Neural progenitor cell (in vitro differentiated cells): ENCODE data around the gene ABAT. TPM values are rescaled to one million over a fixed set of nuclear protein-coding genes. Genes with fewer than 3 reads are reported as not detected.

Source experiments
- DNase-seq: peaks from one replicate; pipeline ENCODE4 v3.0.0-alpha.2; 2016; ENCODE audit warnings: low spot score
- H2AFZ ChIP-seq: fragments of 200-600 bp; sonication (generic); replicated peaks from 2 replicates; pipeline ENCODE4 v1.6.1; 2016; ENCODE audit warnings: antibody characterized with exemption
- H3F3A ChIP-seq: fragments of 200-600 bp; sonication (generic); 2 replicates; pipeline ENCODE4 v1.6.1; 2016; ENCODE audit warnings: antibody characterized with exemption, low read depth
- H3K27ac ChIP-seq: fragments of 200-600 bp; sonication (generic); 2 replicates; pipeline ENCODE4 v1.5.1; 2016; ENCODE audit warnings: mild to moderate bottlenecking
- H3K27me3 ChIP-seq: fragments of 200-600 bp; sonication (generic); 2 replicates; pipeline ENCODE4 v1.6.1; 2016; ENCODE audit warnings: mild to moderate bottlenecking, moderate library complexity
- H3K36me3 ChIP-seq: fragments of 200-600 bp; sonication (generic); 2 replicates; pipeline ENCODE4 v1.5.1; 2016
- H3K4me1 ChIP-seq: fragments of 200-600 bp; sonication (generic); 2 replicates; pipeline ENCODE4 v1.6.1; 2016; ENCODE audit warnings: mixed run types
- H3K4me2 ChIP-seq: fragments of 200-600 bp; sonication (generic); 2 replicates; pipeline ENCODE4 v1.6.1; 2016
- H3K4me3 ChIP-seq: fragments of 200-600 bp; sonication (generic); 2 replicates; pipeline ENCODE4 v1.5.1; 2016
- H3K79me2 ChIP-seq: fragments of 200-600 bp; sonication (generic); 2 replicates; pipeline ENCODE4 v1.6.1; 2016; ENCODE audit warnings: low read depth
- H3K9ac ChIP-seq: fragments of 200-600 bp; sonication (generic); 2 replicates; pipeline ENCODE4 v1.6.1; 2016
- H3K9me3 ChIP-seq: fragments of 200-600 bp; sonication (generic); 2 replicates; pipeline ENCODE4 v1.5.1; 2016; ENCODE audit warnings: low read depth
- H4K20me1 ChIP-seq: fragments of 200-600 bp; sonication (generic); 2 replicates; pipeline ENCODE4 v1.6.1; 2016; ENCODE audit warnings: low read depth
- H3K27ac Mint-ChIP-seq: 3 replicates; pipeline ENCODE4 v1.8.0; 2021; ENCODE audit warnings: mixed read lengths
- H3K27me3 Mint-ChIP-seq: 2 replicates; pipeline ENCODE4 v1.8.0; 2022; ENCODE audit warnings: low read depth, mild to moderate bottlenecking, inconsistent platforms, moderate library complexity, mixed read lengths; ENCODE audit not compliant: insufficient read depth
- H3K36me3 Mint-ChIP-seq: 3 replicates; pipeline ENCODE4 v1.8.0; 2021; ENCODE audit warnings: mixed read lengths
- H3K4me1 Mint-ChIP-seq: 3 replicates; pipeline ENCODE4 v1.8.0; 2021; ENCODE audit warnings: mixed read lengths
- H3K4me3 Mint-ChIP-seq: 3 replicates; pipeline ENCODE4 v1.8.0; 2021; ENCODE audit warnings: mild to moderate bottlenecking, moderate library complexity, mixed read lengths
- H3K9me3 Mint-ChIP-seq: 3 replicates; pipeline ENCODE4 v1.8.0; 2020; ENCODE audit warnings: mixed read lengths
- CTCF ChIP-seq: fragments of 200-600 bp; sonication (generic); IDR thresholded peaks from 2 replicates; pipeline ENCODE4 v1.5.1; 2017; ENCODE audit warnings: antibody characterized with exemption, mild to moderate bottlenecking
- EZH2 ChIP-seq: fragments of 200-600 bp; sonication (generic); IDR thresholded peaks from 2 replicates; pipeline ENCODE4 v1.6.1; 2017; ENCODE audit warnings: antibody characterized with exemption, mild to moderate bottlenecking, moderate library complexity
- EZH2phosphoT487 ChIP-seq: fragments of 200-600 bp; sonication (generic); IDR thresholded peaks from 2 replicates; pipeline ENCODE4 v1.6.1; 2017; ENCODE audit warnings: antibody characterized with exemption
- total RNA-seq: library from RNA; depleted of rRNA; stranded (reverse); fragments of >200 nt; gene quantifications from 2 replicates; pipeline ENCODE4 v1.2.3, GENCODE V29; 2015; ENCODE audit warnings: low replicate concordance

ABAT gene
- total RNA-seq, 1 donor from 2014 or later, result 7.3 TPM

GRCh38 chr16:8642146-8642545 is 32.3 kb upstream of the ABAT start:
- Histone ChIP-seq H3K9ac (no peak overlapping the region), H2AFZ (no peak overlapping the region), H3K79me2 (no peaks in the 10 kb centered on the region), H3K27me3 (no peaks in the 10 kb centered on the region), H3K4me1 (no peaks in the 10 kb centered on the region), H3K36me3 (no peaks in the 10 kb centered on the region), H3K4me3 (no peak overlapping the region), H3K27ac (no peak overlapping the region), H3K9me3 (no peaks in the 10 kb centered on the region), H3F3A (no peaks in the 10 kb centered on the region), H3K4me2 (no peak overlapping the region), H4K20me1 (no peaks in the 10 kb centered on the region)
- H3K36me3 Mint-ChIP-seq, result peaks cover 52% of the 10 kb centered on the region
- no peak overlapping the region for H3K27ac Mint-ChIP-seq
- H3K4me3 Mint-ChIP-seq, result no peak overlapping the region
- TF ChIP-seq CTCF (no peak), EZH2phosphoT487 (no peak), EZH2 (no peak)
- peaks cover 4% of the 10 kb centered on the region for H3K27me3 Mint-ChIP-seq
- H3K9me3 Mint-ChIP-seq, result no peaks in the 10 kb centered on the region
- no peaks in the 10 kb centered on the region for H3K4me1 Mint-ChIP-seq
- no peak for DNase-seq

GRCh38 chr16:8644211-8645140 is 29.9 kb upstream of the ABAT start:
- Mint-ChIP-seq H3K27me3 (peaks cover 4% of the 10 kb centered on the region), H3K4me3 (no peak overlapping the region), H3K4me1 (no peaks in the 10 kb centered on the region), H3K27ac (no peak overlapping the region), H3K9me3 (no peaks in the 10 kb centered on the region), H3K36me3 (peaks cover 50% of the 10 kb centered on the region)
- no peaks in the 10 kb centered on the region for H3K4me1 ChIP-seq
- no peak overlapping the region for H3K4me3 ChIP-seq
- no peak overlapping the region for H3K4me2 ChIP-seq
- H3K9ac ChIP-seq, result no peak overlapping the region
- no peak for TF ChIP-seq EZH2phosphoT487
- no peak for TF ChIP-seq EZH2
- TF ChIP-seq CTCF, result no peak
- no peaks in the 10 kb centered on the region for H3K36me3 ChIP-seq
- no peaks in the 10 kb centered on the region for H3K27me3 ChIP-seq
- H4K20me1 ChIP-seq, result no peaks in the 10 kb centered on the region
- no peak overlapping the region for H3K27ac ChIP-seq
- H2AFZ ChIP-seq, result no peak overlapping the region
- no peak for DNase-seq
- peaks cover 7% of the 10 kb centered on the region for H3F3A ChIP-seq
- no peaks in the 10 kb centered on the region for H3K9me3 ChIP-seq
- no peaks in the 10 kb centered on the region for H3K79me2 ChIP-seq

- H3K9me3 ChIP-seq, result no peaks in the 10 kb centered on the region
- H3K9me3 Mint-ChIP-seq, result no peaks in the 10 kb centered on the region
- no peak overlapping the region for H3K27ac Mint-ChIP-seq
- peaks cover 4% of the 10 kb centered on the region for H3K27me3 Mint-ChIP-seq
- H3K4me3 Mint-ChIP-seq, result no peak overlapping the region
- peaks cover 7% of the 10 kb centered on the region for H3F3A ChIP-seq
- no peak for DNase-seq
- H3K4me3 ChIP-seq, result no peak overlapping the region
- H3K36me3 ChIP-seq, result no peaks in the 10 kb centered on the region
- no peaks in the 10 kb centered on the region for H3K4me1 Mint-ChIP-seq
- TF ChIP-seq EZH2phosphoT487 (no peak), EZH2 (no peak), CTCF (no peak)
- H3K4me1 ChIP-seq, result no peaks in the 10 kb centered on the region
- H3K27ac ChIP-seq, result no peak overlapping the region
- H3K79me2 ChIP-seq, result no peaks in the 10 kb centered on the region
- no peaks in the 10 kb centered on the region for H4K20me1 ChIP-seq
- H3K36me3 Mint-ChIP-seq, result peaks cover 43% of the 10 kb centered on the region
- no peak overlapping the region for H3K4me2 ChIP-seq
- H2AFZ ChIP-seq, result no peak overlapping the region
- H3K27me3 ChIP-seq, result no peaks in the 10 kb centered on the region
- no peak overlapping the region for H3K9ac ChIP-seq
Observed at GRCh38 chr16:8645141-8645521, 29.3 kb upstream of the ABAT start.
